ENCODE results near the gene SHISA9. TPM values are rescaled to one million over a fixed set of nuclear protein-coding genes. Genes with fewer than 3 reads are reported as not detected.

Gene SHISA9
- total and polyA plus RNA-seq, 5 donors from 2014 or later: not detected

Other genes with a start within 250 kb of the SHISA9 start
- gene CPPED1, start 97.7 kb upstream of the SHISA9 start, total RNA-seq: 9.3 TPM
- 10 to 100 TPM in 3 of 4 donors, 1 to 10 TPM in 1; 8.3 to 18.2 (median 11.1) TPM for gene CPPED1, start 97.7 kb upstream of the SHISA9 start, polyA plus RNA-seq